ENCODE measurements around the gene MRGPRX1.

DNA sequence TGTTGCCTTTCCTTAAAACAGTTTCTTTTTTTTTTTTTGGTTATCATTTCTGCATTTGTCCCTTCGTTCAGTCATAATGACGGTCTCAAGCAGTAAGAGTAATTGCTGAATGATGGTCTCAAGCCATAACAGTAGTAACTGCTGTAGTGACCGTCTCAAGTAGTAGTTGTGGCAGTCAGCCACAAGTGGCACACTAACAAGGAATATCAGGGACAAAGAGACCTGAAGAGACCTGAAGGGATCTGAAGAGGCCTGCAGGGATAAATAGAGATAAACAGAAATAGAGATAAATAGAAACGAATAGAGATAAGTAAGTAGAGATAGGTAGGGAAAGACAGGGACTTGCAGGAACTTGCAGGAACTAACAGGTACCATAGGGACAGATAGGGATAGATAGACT, 42.7 kb upstream of the MRGPRX1 start:
- TF ChIP-seq, protein P1, sequence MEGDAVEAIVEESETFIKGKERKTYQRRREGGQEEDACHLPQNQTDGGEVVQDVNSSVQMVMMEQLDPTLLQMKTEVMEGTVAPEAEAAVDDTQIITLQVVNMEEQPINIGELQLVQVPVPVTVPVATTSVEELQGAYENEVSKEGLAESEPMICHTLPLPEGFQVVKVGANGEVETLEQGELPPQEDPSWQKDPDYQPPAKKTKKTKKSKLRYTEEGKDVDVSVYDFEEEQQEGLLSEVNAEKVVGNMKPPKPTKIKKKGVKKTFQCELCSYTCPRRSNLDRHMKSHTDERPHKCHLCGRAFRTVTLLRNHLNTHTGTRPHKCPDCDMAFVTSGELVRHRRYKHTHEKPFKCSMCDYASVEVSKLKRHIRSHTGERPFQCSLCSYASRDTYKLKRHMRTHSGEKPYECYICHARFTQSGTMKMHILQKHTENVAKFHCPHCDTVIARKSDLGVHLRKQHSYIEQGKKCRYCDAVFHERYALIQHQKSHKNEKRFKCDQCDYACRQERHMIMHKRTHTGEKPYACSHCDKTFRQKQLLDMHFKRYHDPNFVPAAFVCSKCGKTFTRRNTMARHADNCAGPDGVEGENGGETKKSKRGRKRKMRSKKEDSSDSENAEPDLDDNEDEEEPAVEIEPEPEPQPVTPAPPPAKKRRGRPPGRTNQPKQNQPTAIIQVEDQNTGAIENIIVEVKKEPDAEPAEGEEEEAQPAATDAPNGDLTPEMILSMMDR (optimal IDR thresholded peaks at IDR 0.05 in 1 of 3, IDR thresholded peaks at IDR 0.05 in 1 of 3, conservative IDR thresholded peaks at IDR 0.05 in 1 of 3; ENCODE audit: extremely low read depth in 1 of 3, insufficient read depth in 2 of 3, low read length in 3 of 3): no peak
- TF ChIP-seq EZH2 (IDR thresholded peaks at IDR 0.05; ENCODE audit: low read length): no peak

Measured in keratinocyte (primary cell).